ENCODE results near the gene FAM81B. TPM values are rescaled to one million over a fixed set of nuclear protein-coding genes. Genes with fewer than 3 reads are reported as not detected.
"Not testable (repeated sequence)": the region's sequence is repeated elsewhere in the genome, so short reads cannot be mapped to it uniquely, and the experiment has no call there.

FAM81B gene
- total RNA-seq, 1 donor from 2014 or later = 7.6 TPM

GRCh38 chr5:95358848-95359247 lies 32.3 kb upstream of the FAM81B start:
- TF ChIP-seq CTCF (IDR thresholded peaks at IDR 0.05) = no peak
- intact Hi-C loops (cut with DNase I) = no loop called here
- no peak overlapping the region for H3K27ac ChIP-seq
- H3K36me3 ChIP-seq = no peaks in the 10 kb centered on the region
- no peak for ATAC-seq
- H3K9me3 ChIP-seq = no peaks in the 10 kb centered on the region
- no peak for DNase-seq
- H3K27me3 ChIP-seq (ENCODE audit: low read depth) = no peaks in the 10 kb centered on the region
- no peak overlapping the region for H3K4me3 ChIP-seq
- no peaks in the 10 kb centered on the region for H3K4me1 ChIP-seq

GRCh38 chr5:95360667-95361066 lies 30.5 kb upstream of the FAM81B start:
- H3K27ac ChIP-seq; intact Hi-C loops (cut with DNase I); DNase-seq; ATAC-seq; H3K4me3 ChIP-seq; H3K4me1 ChIP-seq; H3K9me3 ChIP-seq; H3K36me3 ChIP-seq; H3K27me3 ChIP-seq (ENCODE audit: low read depth): not testable (repeated sequence)

- Histone ChIP-seq H3K27me3 (ENCODE audit: low read depth) (no peaks in the 10 kb centered on the region), H3K4me1 (no peaks in the 10 kb centered on the region), H3K9me3 (no peaks in the 10 kb centered on the region), H3K27ac (no peak overlapping the region), H3K4me3 (no peak overlapping the region), H3K36me3 (no peaks in the 10 kb centered on the region)
- DNase-seq (no peak), ATAC-seq (no peak)
- intact Hi-C loops (cut with DNase I) = no loop called here
- TF ChIP-seq CTCF (IDR thresholded peaks at IDR 0.05) = no peak
Observed at GRCh38 chr5:95365302-95366095, 25.7 kb upstream of the FAM81B start.

GRCh38 chr5:95369782-95370181 lies 21.4 kb upstream of the FAM81B start:
- DNase-seq (no peak), ATAC-seq (peak in 1 of 2 donors; percentile 47)
- H3K9me3 ChIP-seq = no peaks in the 10 kb centered on the region
- H3K4me3 ChIP-seq = no peak overlapping the region
- H3K4me1 ChIP-seq = no peaks in the 10 kb centered on the region
- TF ChIP-seq CTCF (IDR thresholded peaks at IDR 0.05) = no peak
- no peaks in the 10 kb centered on the region for H3K27me3 ChIP-seq (ENCODE audit: low read depth)
- intact Hi-C loops (cut with DNase I) = no loop called here
- H3K27ac ChIP-seq = no peak overlapping the region
- no peaks in the 10 kb centered on the region for H3K36me3 ChIP-seq

GRCh38 chr5:95374061-95374460 lies 17.1 kb upstream of the FAM81B start:
- no peak overlapping the region for H3K4me3 ChIP-seq
- no peaks in the 10 kb centered on the region for H3K9me3 ChIP-seq
- ATAC-seq (no peak), DNase-seq (no peak)
- no peaks in the 10 kb centered on the region for H3K36me3 ChIP-seq
- H3K27ac ChIP-seq = no peak overlapping the region
- H3K4me1 ChIP-seq = no peaks in the 10 kb centered on the region
- intact Hi-C loops (cut with DNase I) = no loop called here
- no peak for TF ChIP-seq CTCF (IDR thresholded peaks at IDR 0.05)
- H3K27me3 ChIP-seq (ENCODE audit: low read depth) = no peaks in the 10 kb centered on the region

- TF ChIP-seq CTCF (IDR thresholded peaks at IDR 0.05) = no peak
- Histone ChIP-seq H3K27ac (no peak overlapping the region), H3K9me3 (no peaks in the 10 kb centered on the region), H3K27me3 (ENCODE audit: low read depth) (no peaks in the 10 kb centered on the region), H3K4me3 (no peak overlapping the region), H3K4me1 (no peaks in the 10 kb centered on the region), H3K36me3 (no peaks in the 10 kb centered on the region)
- intact Hi-C loops (cut with DNase I) = no loop called here
- DNase-seq (no peak), ATAC-seq (no peak)
Observed at GRCh38 chr5:95375591-95375990, 15.6 kb upstream of the FAM81B start.

Measured in lower lobe of right lung (tissue), 2 donors.